ENCODE results near the gene CRHR1.

DNA sequence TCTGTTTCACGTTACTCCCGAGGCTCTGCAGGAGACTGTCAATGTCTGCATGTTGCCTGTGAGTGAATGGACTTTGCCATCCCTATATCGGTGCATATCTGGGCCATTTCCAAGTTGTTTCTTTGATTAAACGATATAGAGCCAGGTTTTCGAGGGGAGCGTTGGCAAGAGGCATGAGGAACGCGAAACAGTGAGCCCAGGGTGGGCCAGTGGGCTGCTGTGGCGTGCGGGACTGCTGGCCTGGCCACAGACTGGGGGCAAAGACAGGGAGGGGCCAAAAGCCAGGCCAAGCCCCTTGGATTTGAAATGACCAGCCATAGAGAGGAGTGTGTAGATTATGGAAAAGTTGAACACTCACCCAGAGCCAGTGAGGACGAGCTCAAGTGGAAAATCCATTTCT lies 3.5 kb downstream of the CRHR1 start:
- TF ChIP-seq TCF12 (IDR thresholded peaks at IDR 0.05; ENCODE audit: low read depth) (no peak), YY1 (IDR thresholded peaks at IDR 0.05; ENCODE audit: low read depth) (no peak), RAD21 (IDR thresholded peaks at IDR 0.05; ENCODE audit: low read depth) (no peak), NFIC (IDR thresholded peaks at IDR 0.05) (no peak)
- TF ChIP-seq, protein P1, sequence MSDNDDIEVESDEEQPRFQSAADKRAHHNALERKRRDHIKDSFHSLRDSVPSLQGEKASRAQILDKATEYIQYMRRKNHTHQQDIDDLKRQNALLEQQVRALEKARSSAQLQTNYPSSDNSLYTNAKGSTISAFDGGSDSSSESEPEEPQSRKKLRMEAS (IDR thresholded peaks at IDR 0.05), result no peak

Data from Ishikawa (cell line).